Coronary artery (tissue), 2 donors: Measurements from ENCODE around the gene TMEM242.

Experiments
- DNase-seq: peaks from one replicate; pipeline ENCODE4 v3.0.0-alpha.2; 2017; ENCODE audit warnings: low spot score
- H3K27ac ChIP-seq, 2 donors: fragments of 200-600 bp; sonication (generic); one replicate each; pipeline ENCODE4 v1.5.1; 2016 to 2019
- H3K4me3 ChIP-seq: fragments of 200-600 bp; sonication (generic); 2 replicates; pipeline ENCODE4 v1.5.1; 2016; ENCODE audit warnings: mild to moderate bottlenecking, moderate library complexity
- TF ChIP-seq, protein P1 (sequence below): fragments of 200-600 bp; sonication (generic); IDR thresholded peaks from one replicate; pipeline ENCODE4 v1.5.1; 2019; ENCODE audit warnings: antibody characterized with exemption

Gene TMEM242

DNA sequence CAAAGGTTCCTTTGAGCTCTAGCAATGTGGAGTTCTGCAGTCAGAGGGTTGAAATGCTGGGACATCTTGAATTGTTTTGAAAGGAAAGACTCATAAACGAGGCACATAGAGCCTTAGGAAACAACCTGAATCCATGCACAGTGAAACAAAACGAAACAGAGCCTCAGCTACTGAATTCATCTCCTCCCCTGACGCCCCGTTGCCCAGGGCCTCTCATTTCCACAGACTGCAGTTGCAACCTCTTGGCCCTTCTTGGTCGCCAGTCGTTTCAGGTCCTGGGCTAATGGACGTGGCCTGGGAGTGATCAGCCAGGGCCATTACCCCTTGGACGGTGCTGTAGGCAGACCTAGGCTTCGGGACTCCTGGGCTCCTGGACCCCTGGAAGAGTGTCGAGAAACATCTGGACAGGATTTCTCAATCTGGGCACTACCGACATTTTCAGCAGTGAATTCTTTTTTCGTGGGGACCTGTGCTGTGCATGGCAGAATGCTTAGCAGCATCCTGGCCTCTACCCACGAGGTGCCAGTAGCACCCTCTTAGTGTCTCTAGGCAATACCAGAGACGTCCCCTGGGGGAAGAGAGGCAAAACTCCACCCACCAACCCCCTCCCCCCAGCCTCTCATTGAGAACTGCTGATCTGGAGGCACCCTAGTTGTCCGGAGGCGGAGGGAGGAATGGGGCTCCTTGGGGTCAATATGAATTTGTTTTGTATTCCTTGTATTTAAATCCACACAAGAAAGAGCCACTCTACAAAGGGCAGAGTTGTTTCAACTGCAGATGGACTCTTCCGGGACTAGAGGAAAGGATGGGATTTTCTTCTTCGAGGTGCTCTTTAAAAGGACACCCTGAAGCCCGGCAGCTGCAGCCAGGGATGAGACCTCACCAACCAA is 50.2 kb downstream of the TMEM242 start:
- peak overlapping the region; percentile 80 to 95 for H3K27ac ChIP-seq
- TF ChIP-seq, protein P1, sequence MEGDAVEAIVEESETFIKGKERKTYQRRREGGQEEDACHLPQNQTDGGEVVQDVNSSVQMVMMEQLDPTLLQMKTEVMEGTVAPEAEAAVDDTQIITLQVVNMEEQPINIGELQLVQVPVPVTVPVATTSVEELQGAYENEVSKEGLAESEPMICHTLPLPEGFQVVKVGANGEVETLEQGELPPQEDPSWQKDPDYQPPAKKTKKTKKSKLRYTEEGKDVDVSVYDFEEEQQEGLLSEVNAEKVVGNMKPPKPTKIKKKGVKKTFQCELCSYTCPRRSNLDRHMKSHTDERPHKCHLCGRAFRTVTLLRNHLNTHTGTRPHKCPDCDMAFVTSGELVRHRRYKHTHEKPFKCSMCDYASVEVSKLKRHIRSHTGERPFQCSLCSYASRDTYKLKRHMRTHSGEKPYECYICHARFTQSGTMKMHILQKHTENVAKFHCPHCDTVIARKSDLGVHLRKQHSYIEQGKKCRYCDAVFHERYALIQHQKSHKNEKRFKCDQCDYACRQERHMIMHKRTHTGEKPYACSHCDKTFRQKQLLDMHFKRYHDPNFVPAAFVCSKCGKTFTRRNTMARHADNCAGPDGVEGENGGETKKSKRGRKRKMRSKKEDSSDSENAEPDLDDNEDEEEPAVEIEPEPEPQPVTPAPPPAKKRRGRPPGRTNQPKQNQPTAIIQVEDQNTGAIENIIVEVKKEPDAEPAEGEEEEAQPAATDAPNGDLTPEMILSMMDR: no peak
- no peak for DNase-seq
- no peak overlapping the region for H3K4me3 ChIP-seq

DNA sequence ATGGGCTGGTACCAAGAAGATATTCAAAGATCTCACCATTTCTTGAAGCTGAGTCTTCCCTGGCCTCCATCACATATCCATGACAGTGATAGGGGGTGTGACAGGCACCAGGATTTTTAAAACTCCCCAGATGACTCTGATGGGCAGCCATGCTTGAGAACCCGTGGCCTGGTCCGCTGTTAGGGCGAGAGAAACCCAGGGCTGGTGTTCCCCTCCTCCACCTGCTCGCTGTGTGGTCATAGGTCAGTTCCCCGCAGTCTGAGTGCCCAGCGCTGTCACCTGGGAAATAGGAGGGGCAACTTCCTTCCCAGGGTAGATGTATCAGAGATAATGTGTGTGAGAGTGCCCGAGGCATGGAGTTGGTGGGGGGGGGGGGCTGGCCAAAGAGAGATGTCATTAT is 50.9 kb downstream of the TMEM242 start:
- Histone ChIP-seq H3K27ac (peak overlapping the region; percentile 80 to 95), H3K4me3 (no peak overlapping the region)
- DNase-seq: peak; percentile 64
- TF ChIP-seq, protein P1: no peak

DNA sequence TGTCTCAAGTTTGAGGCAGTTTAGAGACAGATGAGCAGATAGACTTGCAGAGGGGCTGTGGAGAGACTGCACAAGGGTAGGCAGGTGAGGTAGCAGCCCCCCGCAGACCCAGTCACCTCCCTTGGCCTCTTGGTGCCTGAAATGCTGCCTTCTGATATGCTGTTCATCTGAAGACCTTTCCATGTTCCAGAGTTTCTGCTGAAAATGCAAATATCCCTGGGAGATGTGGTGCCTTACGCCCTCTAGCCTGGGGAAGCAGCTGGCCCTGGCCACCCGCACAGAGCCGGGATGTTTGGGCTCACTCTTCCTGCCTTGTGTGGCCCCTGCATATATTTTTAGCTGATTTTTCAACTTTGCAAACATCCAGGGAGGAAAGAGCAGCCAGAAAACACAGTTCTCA is 51.4 kb downstream of the TMEM242 start:
- no peak overlapping the region for H3K4me3 ChIP-seq
- peak; percentile 67 for DNase-seq
- TF ChIP-seq, protein P1: no peak
- peak overlapping the region; percentile 80 to 95 for H3K27ac ChIP-seq

DNA sequence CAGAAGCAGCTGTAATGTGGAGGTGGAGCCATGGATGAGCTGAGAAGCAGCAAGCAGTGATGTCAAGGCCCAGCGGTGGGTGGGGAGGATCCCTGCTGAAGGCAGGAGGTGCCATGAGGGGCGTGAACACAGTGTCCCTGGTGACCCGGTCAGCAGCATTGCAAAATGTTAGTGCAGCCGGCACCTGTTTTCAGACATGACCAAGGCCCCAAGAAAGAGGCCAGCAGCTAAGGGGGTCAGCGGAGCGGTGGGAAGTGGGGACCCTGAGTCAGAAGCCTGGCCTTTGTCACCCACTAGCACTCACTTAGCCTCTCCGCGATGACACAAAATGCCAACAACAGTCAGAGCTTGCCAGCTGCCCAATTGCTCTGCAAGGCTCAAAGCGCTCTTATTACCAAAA is 51.9 kb downstream of the TMEM242 start:
- DNase-seq: peak; percentile 67
- Histone ChIP-seq H3K27ac (peak overlapping the region; percentile 80 to 95), H3K4me3 (no peak overlapping the region)
- TF ChIP-seq, protein P1: no peak

DNA sequence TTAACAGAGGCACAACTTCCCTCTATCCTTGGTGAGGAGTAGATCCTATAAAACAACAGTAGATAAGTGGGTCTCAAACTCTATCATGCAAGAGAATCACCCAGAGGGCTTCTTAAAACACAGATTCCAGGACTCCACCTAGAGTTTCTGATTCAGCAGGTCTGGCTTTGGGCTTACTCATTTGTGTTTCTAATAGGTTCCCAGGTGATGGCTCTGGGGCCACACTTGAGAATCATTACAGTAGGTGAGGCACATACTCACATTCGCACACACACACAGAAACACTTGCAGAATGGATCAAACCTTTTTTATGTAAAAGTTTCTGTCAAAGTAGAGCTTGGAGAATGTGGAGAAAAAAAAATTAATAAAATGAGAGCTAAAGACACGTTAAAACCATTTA is 52.4 kb downstream of the TMEM242 start:
- Histone ChIP-seq H3K27ac (no peak overlapping the region), H3K4me3 (no peak overlapping the region)
- TF ChIP-seq, protein P1: no peak
- peak; percentile 35 for DNase-seq

DNA sequence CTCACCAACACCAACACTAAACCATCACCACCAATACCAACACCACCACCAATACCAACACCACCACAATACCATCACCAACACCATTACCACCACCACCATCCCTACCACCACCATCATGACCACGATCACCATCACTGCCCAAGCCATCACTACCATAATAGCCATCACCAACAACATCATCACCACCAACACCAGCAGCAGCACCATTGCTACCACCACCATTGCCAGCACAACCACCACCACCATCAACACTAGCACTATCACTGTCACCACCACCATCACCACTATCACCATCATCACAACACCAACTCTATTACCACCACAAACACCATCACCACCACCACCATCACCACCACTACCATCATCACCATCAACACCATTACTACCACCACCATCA is 53.0 kb downstream of the TMEM242 start:
- TF ChIP-seq, protein P1: no peak
- Histone ChIP-seq H3K27ac (peak overlapping the region in 1 of 2 donors; percentile 89), H3K4me3 (no peak overlapping the region)
- peak; percentile 17 for DNase-seq

DNA sequence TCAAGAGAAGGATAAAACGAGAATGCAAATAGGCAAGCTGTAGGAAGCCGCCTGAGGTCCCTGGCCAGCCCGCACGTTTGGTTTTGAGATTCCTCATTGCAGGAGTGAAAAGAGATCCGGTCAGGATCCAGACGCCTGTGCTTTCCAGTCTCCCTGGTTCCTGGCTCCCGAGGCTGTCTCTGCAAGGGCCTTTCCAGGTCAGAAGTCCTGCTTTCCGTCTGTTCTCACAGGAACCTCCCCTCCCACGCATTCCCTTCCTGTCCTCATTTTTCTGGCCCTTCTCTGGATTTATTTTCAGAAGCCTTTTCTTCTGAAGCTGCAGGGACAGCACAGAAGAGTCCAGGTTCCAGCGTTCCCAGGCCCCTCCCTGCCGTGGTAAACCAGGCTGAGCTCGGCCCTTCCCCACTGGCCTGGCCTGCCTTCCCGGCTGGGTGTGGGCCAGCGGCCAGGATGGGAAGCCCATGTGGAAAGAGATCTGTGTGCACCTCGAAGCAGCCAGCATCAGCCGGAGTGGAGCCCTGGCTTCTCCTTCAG is 54.0 kb downstream of the TMEM242 start:
- peak overlapping the region; percentile 37 for H3K4me3 ChIP-seq
- TF ChIP-seq, protein P1: no peak
- peak; percentile 82 for DNase-seq
- peak overlapping the region; percentile 77 to 89 for H3K27ac ChIP-seq
